ENCODE data around the gene FBL.
"Not testable (repeated sequence)": the region's sequence is repeated elsewhere in the genome, so short reads cannot be mapped to it uniquely, and the experiment has no call there.

DNA sequence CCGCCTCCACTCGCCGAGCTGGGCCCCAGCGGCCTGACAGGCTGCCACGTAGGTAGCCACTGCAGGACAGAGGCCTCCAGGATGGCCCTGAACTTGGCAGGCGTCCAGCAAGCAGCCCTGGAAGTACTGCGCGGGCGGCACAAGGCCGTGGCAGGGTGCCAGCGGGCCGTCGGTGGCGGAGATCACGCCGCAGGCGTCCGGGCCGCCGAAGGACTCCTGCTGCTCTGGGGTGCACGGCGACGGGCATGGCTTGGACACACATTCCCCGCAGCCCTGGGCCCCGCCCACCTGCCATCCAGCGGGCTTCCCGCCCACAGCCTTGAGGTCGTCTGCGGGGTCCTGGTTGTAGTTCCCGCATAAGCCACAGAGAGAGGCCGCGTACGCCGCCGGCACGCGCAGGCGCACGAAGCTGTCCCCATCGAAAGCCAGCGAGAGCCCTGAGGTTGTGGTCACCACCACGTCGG is 29.3 kb upstream of the FBL start:
- TF ChIP-seq, protein P1, sequence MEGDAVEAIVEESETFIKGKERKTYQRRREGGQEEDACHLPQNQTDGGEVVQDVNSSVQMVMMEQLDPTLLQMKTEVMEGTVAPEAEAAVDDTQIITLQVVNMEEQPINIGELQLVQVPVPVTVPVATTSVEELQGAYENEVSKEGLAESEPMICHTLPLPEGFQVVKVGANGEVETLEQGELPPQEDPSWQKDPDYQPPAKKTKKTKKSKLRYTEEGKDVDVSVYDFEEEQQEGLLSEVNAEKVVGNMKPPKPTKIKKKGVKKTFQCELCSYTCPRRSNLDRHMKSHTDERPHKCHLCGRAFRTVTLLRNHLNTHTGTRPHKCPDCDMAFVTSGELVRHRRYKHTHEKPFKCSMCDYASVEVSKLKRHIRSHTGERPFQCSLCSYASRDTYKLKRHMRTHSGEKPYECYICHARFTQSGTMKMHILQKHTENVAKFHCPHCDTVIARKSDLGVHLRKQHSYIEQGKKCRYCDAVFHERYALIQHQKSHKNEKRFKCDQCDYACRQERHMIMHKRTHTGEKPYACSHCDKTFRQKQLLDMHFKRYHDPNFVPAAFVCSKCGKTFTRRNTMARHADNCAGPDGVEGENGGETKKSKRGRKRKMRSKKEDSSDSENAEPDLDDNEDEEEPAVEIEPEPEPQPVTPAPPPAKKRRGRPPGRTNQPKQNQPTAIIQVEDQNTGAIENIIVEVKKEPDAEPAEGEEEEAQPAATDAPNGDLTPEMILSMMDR (IDR thresholded peaks at IDR 0.05; ENCODE audit: low read depth, low read length), result not testable (repeated sequence)
- not testable (repeated sequence) for TF ChIP-seq EZH2phosphoT487 (IDR thresholded peaks at IDR 0.05; ENCODE audit: low read depth)
